ENCODE results near the gene MMP14. TPM values are rescaled to one million over a fixed set of nuclear protein-coding genes. Genes with fewer than 3 reads are reported as not detected.
"Not testable (repeated sequence)": the region's sequence is repeated elsewhere in the genome, so short reads cannot be mapped to it uniquely, and the experiment has no call there.

Gene MMP14
- total and polyA plus RNA-seq, 4 donors: 29.8 to 250 (median 153) TPM

- Histone ChIP-seq H3K36me3 (ENCODE audit: control insufficient read depth in 1 of 2, insufficient read depth in 2 of 2, low read length in 1 of 2) (no peaks in the 10 kb centered on the region), H3K4me1 (ENCODE audit: control insufficient read depth in 1 of 2, insufficient read depth in 2 of 2, low read length in 2 of 2) (peaks cover 0 to 3% of the 10 kb centered on the region in 2 donors), H3K9me3 (ENCODE audit: control insufficient read depth, low read length) (no peaks in the 10 kb centered on the region), H3K4me3 (ENCODE audit: low read length in 2 of 2) (no peak overlapping the region), H3K27ac (ENCODE audit: low read depth in 1 of 2, low read length in 2 of 2) (peak overlapping the region in 1 of 2 donors; percentile 29), H3K27me3 (ENCODE audit: control insufficient read depth in 1 of 2, insufficient read depth in 2 of 2, low read length in 1 of 2) (no peaks in the 10 kb centered on the region)
- WGBS, 2 donors: 88 to 90% methylated on average over 24 of the region's 24 CpGs
- intact Hi-C loops (cut with DNase I): loop anchor here in 1 of 2 donors (2.0 kb wide), 1 partner anchor 31 kb away; no protein-coding TSS in a partner anchor
- ATAC-seq (ENCODE audit: low FRiP score): no peak
- no peak for DNase-seq
Observed at GRCh38 chr14:22821193-22822015, 15.0 kb upstream of the MMP14 start.

GRCh38 chr14:22822016-22822570 is 14.3 kb upstream of the MMP14 start:
- intact Hi-C loops (cut with DNase I): loop anchor here in 1 of 2 donors (2.0 kb wide), 1 partner anchor 31 kb away; no protein-coding TSS in a partner anchor
- ATAC-seq (ENCODE audit: low FRiP score) (peak; percentile 5), DNase-seq (peak in 1 of 2 donors; percentile 78)
- Histone ChIP-seq H3K4me1 (ENCODE audit: control insufficient read depth in 1 of 2, insufficient read depth in 2 of 2, low read length in 2 of 2) (peaks cover 0 to 3% of the 10 kb centered on the region in 2 donors), H3K4me3 (ENCODE audit: low read length in 2 of 2) (no peak overlapping the region), H3K9me3 (ENCODE audit: control insufficient read depth, low read length) (no peaks in the 10 kb centered on the region), H3K27me3 (ENCODE audit: control insufficient read depth in 1 of 2, insufficient read depth in 2 of 2, low read length in 1 of 2) (no peaks in the 10 kb centered on the region), H3K27ac (ENCODE audit: low read depth in 1 of 2, low read length in 2 of 2) (peak overlapping the region in 1 of 2 donors; percentile 67), H3K36me3 (ENCODE audit: control insufficient read depth in 1 of 2, insufficient read depth in 2 of 2, low read length in 1 of 2) (no peaks in the 10 kb centered on the region)
- 64 to 69% methylated on average over 29 to 32 of the region's 32 CpGs for WGBS, 2 donors

- H3K4me1 ChIP-seq (ENCODE audit: control insufficient read depth in 1 of 2, insufficient read depth in 2 of 2, low read length in 2 of 2): peaks cover 0 to 3% of the 10 kb centered on the region in 2 donors
- DNase-seq: peak; percentile 92 to 94
Observed at GRCh38 chr14:22822571-22823098, 13.8 kb upstream of the MMP14 start.

GRCh38 chr14:22824711-22825359 is 11.6 kb upstream of the MMP14 start:
- H3K27ac ChIP-seq (ENCODE audit: low read depth in 1 of 2, low read length in 2 of 2): no peak overlapping the region
- no peak overlapping the region for H3K4me3 ChIP-seq (ENCODE audit: low read length in 2 of 2)
- no peaks in the 10 kb centered on the region for H3K27me3 ChIP-seq (ENCODE audit: control insufficient read depth in 1 of 2, insufficient read depth in 2 of 2, low read length in 1 of 2)
- 47 to 48% methylated on average over 8 of the region's 8 CpGs for WGBS, 2 donors
- intact Hi-C loops (cut with DNase I): no loop called here
- peaks cover 0 to 3% of the 10 kb centered on the region in 2 donors for H3K4me1 ChIP-seq (ENCODE audit: control insufficient read depth in 1 of 2, insufficient read depth in 2 of 2, low read length in 2 of 2)
- H3K36me3 ChIP-seq (ENCODE audit: control insufficient read depth in 1 of 2, insufficient read depth in 2 of 2, low read length in 1 of 2): no peaks in the 10 kb centered on the region
- H3K9me3 ChIP-seq (ENCODE audit: control insufficient read depth, low read length): no peaks in the 10 kb centered on the region
- DNase-seq (peak in 1 of 2 donors; percentile 76), ATAC-seq (ENCODE audit: low FRiP score) (no peak)

More at GRCh38 chr14:22822571-22823098, 13.8 kb upstream of the MMP14 start:
- Histone ChIP-seq H3K9me3 (ENCODE audit: control insufficient read depth, low read length) (no peaks in the 10 kb centered on the region), H3K27ac (ENCODE audit: low read depth in 1 of 2, low read length in 2 of 2) (peak overlapping the region in 1 of 2 donors; percentile 67), H3K27me3 (ENCODE audit: control insufficient read depth in 1 of 2, insufficient read depth in 2 of 2, low read length in 1 of 2) (no peaks in the 10 kb centered on the region), H3K4me3 (ENCODE audit: low read length in 2 of 2) (peak overlapping the region; percentile 33 to 66), H3K36me3 (ENCODE audit: control insufficient read depth in 1 of 2, insufficient read depth in 2 of 2, low read length in 1 of 2) (no peaks in the 10 kb centered on the region)
- intact Hi-C loops (cut with DNase I): loop anchor here (1.0 to 2.0 kb wide), 2 partner anchors 30 to 31 kb away; no protein-coding TSS in a partner anchor
- WGBS, 2 donors: 1 to 2% methylated on average over 31 to 34 of the region's 34 CpGs
- ATAC-seq (ENCODE audit: low FRiP score): peak; percentile 89

GRCh38 chr14:22829076-22829660 is 7.2 kb upstream of the MMP14 start:
- DNase-seq: peak in 1 of 2 donors; percentile 8
- H3K4me3 ChIP-seq (ENCODE audit: low read length in 2 of 2); H3K36me3 ChIP-seq (ENCODE audit: control insufficient read depth in 1 of 2, insufficient read depth in 2 of 2, low read length in 1 of 2); H3K27ac ChIP-seq (ENCODE audit: low read depth in 1 of 2, low read length in 2 of 2); H3K27me3 ChIP-seq (ENCODE audit: control insufficient read depth in 1 of 2, insufficient read depth in 2 of 2, low read length in 1 of 2); intact Hi-C loops (cut with DNase I); H3K9me3 ChIP-seq (ENCODE audit: control insufficient read depth, low read length); H3K4me1 ChIP-seq (ENCODE audit: control insufficient read depth in 1 of 2, insufficient read depth in 2 of 2, low read length in 2 of 2); ATAC-seq (ENCODE audit: low FRiP score): not testable (repeated sequence)
- WGBS, 2 donors: 77 to 80% methylated on average over 12 of the region's 12 CpGs

GRCh38 chr14:22829661-22830442 is 6.5 kb upstream of the MMP14 start, which contains the start of gene MRPL52:
Gene MRPL52 (plus strand): TSS chr14:22829887. CDS start chr14:22829913, 26 bp downstream.
- 0% methylated on average over 41 of the region's 41 CpGs for WGBS, 2 donors
- intact Hi-C loops (cut with DNase I): loop anchor here in 1 of 2 donors (10.0 kb wide), 1 partner anchor 75 kb away; no protein-coding TSS in a partner anchor
- H3K4me3 ChIP-seq (ENCODE audit: low read length in 2 of 2): peak within 1 kb of the TSS; percentile 41 to 75
- no peaks in the 10 kb centered on the region for H3K36me3 ChIP-seq (ENCODE audit: control insufficient read depth in 1 of 2, insufficient read depth in 2 of 2, low read length in 1 of 2)
- DNase-seq (peak; percentile 95 to 96), ATAC-seq (ENCODE audit: low FRiP score) (peak; percentile 95)
- peaks cover 0 to under 1% of the 10 kb centered on the region in 2 donors for H3K4me1 ChIP-seq (ENCODE audit: control insufficient read depth in 1 of 2, insufficient read depth in 2 of 2, low read length in 2 of 2)
- peak within 1 kb of the TSS in 1 of 2 donors; percentile 49 for H3K27ac ChIP-seq (ENCODE audit: low read depth in 1 of 2, low read length in 2 of 2)
- no peaks in the 10 kb centered on the region for H3K9me3 ChIP-seq (ENCODE audit: control insufficient read depth, low read length)
- H3K27me3 ChIP-seq (ENCODE audit: control insufficient read depth in 1 of 2, insufficient read depth in 2 of 2, low read length in 1 of 2): no peaks in the 10 kb centered on the region

GRCh38 chr14:22830443-22831010 is 5.9 kb upstream of the MMP14 start:
- peak overlapping the region; percentile 41 to 75 for H3K4me3 ChIP-seq (ENCODE audit: low read length in 2 of 2)
- H3K9me3 ChIP-seq (ENCODE audit: control insufficient read depth, low read length): no peaks in the 10 kb centered on the region
- H3K36me3 ChIP-seq (ENCODE audit: control insufficient read depth in 1 of 2, insufficient read depth in 2 of 2, low read length in 1 of 2): no peaks in the 10 kb centered on the region
- ATAC-seq (ENCODE audit: low FRiP score): no peak
- intact Hi-C loops (cut with DNase I): loop anchor here in 1 of 2 donors (10.0 kb wide), 1 partner anchor 74 kb away; no protein-coding TSS in a partner anchor
- no peak overlapping the region for H3K27ac ChIP-seq (ENCODE audit: low read depth in 1 of 2, low read length in 2 of 2)
- no peak for DNase-seq
- 22 to 25% methylated on average over 3 of the region's 3 CpGs for WGBS, 2 donors
- H3K4me1 ChIP-seq (ENCODE audit: control insufficient read depth in 1 of 2, insufficient read depth in 2 of 2, low read length in 2 of 2): no peaks in the 10 kb centered on the region
- H3K27me3 ChIP-seq (ENCODE audit: control insufficient read depth in 1 of 2, insufficient read depth in 2 of 2, low read length in 1 of 2): no peaks in the 10 kb centered on the region
